Thoracic aorta endothelial cell (primary cell): ENCODE data around the gene KNSTRN. TPM values are rescaled to one million over a fixed set of nuclear protein-coding genes. Genes with fewer than 3 reads are reported as not detected.

Source experiments
- total RNA-seq: library from RNA; depleted of rRNA; stranded (reverse); fragments of >200 nt; gene quantifications from 2 replicates; pipeline ENCODE4 v1.2.3, GENCODE V29; 2012

KNSTRN gene, protein sequence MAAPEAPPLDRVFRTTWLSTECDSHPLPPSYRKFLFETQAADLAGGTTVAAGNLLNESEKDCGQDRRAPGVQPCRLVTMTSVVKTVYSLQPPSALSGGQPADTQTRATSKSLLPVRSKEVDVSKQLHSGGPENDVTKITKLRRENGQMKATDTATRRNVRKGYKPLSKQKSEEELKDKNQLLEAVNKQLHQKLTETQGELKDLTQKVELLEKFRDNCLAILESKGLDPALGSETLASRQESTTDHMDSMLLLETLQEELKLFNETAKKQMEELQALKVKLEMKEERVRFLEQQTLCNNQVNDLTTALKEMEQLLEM
- 53.6 and 83.1 TPM in 2 replicates for total RNA-seq

DNA sequence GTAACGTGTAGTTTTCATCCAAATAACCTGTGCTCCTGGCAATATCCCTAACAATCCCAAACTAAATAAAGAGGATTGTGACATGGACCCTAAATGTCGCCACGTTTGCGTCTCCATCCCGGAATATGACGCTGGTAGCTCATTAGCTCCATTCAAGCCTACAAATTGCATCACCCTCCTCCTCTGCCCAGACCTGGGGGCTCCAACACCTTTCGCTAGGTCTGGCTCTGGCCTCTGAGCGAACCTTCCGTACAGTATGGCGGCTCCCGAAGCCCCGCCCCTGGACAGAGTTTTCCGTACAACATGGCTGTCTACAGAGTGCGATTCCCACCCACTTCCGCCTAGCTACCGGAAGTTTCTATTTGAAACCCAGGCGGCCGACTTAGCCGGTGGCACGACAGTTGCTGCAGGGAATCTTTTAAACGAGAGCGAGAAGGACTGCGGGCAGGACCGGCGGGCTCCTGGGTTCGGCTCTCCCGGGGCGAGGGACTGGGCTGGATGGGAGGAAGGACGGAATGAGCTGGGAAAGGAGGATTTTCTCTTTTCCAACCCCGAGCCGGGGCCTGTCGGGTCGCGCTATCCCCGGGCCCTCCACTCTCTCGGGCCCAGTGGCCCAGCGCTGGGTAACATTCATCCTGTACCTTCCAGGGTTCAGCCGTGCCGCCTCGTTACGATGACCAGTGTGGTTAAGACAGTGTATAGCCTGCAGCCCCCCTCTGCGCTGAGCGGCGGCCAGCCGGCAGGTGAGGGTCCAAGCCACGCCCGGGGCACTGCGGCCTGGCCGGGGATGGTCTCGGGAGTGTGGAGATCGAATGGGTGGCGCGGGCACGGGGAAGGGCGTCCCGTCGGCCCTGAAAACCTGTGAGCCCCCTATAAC lies at the start of gene KNSTRN:
TSS of gene KNSTRN (plus strand) at position 142 of the 877 bp plus-strand sequence. CDS start at position 257, 115 bp downstream.

DNA sequence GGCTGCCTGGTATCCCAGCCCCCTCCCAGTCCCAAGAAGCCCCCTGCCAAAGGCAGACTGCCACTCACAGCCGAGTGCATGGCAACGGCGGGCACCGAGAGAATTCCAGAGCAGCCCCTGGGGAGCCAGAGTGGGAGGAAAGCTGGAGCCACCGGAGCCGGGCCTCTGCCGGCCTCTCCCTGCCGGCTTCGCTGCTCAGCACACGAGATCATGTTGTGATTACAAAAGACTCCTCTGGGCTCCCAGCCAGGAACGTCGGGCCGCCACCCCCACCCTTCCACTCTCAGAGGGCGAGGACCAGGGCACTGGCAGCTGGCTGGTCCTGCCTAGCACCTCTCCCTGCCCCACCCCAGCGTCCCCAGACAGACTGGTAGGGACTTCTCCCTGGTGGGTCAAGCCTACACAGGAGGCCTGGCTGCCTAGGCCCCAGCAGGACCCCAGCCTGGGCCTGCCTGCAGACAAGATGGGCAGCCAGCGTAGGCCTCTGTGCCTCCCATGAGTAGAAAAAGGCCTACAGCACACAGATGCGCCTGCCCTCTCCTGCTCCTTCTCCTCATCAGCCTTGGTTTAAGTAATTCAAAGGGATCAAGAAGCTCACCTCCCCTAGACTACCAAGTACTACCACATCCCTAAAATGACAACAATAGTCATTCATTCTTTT lies 41.7 kb upstream of the KNSTRN start, which contains the start of gene CCDC9B:
TSS of gene CCDC9B (minus strand) at position 200 of the 661 bp plus-strand sequence. CDS start at position 80, 120 bp downstream.

DNA sequence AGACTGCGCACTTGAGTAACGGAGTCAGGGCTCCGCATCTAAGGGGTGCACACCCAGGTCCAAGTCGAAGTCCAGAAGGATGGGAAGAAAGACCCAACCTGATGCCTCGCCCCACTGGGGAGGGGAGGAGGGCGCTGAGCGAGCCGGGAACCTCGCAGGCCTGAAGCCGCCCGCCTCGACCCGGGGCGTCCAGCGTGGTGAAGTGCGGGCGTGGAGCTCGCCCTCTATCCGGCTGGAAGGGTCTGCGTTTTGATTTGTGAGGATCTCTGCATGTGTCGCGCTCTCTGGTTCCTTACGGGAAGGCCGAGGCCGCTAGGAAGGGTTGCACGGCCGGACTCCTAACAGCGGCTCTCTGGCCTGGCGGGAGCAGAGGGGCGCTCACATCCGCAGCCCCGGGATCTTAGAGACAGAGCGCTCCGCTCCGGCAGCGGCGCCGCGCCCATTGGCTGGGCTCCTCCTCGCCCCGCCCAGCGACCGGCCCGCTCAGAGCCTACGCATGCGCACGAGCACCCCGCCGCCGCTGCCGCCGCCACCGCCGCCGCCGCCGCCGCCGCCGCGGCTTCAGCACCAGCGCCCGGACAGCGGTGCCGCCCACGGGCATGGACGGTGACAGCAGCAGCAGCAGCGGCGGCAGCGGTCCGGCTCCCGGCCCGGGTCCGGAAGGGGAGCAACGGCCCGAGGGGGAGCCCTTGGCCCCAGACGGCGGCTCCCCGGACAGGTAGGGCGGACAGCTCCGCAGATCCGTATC lies 24.6 kb upstream of the KNSTRN start, which contains the start of gene DISP2:
TSS of gene DISP2 (plus strand) at position 497 of the 748 bp plus-strand sequence. CDS start at position 600, 103 bp downstream.

DNA sequence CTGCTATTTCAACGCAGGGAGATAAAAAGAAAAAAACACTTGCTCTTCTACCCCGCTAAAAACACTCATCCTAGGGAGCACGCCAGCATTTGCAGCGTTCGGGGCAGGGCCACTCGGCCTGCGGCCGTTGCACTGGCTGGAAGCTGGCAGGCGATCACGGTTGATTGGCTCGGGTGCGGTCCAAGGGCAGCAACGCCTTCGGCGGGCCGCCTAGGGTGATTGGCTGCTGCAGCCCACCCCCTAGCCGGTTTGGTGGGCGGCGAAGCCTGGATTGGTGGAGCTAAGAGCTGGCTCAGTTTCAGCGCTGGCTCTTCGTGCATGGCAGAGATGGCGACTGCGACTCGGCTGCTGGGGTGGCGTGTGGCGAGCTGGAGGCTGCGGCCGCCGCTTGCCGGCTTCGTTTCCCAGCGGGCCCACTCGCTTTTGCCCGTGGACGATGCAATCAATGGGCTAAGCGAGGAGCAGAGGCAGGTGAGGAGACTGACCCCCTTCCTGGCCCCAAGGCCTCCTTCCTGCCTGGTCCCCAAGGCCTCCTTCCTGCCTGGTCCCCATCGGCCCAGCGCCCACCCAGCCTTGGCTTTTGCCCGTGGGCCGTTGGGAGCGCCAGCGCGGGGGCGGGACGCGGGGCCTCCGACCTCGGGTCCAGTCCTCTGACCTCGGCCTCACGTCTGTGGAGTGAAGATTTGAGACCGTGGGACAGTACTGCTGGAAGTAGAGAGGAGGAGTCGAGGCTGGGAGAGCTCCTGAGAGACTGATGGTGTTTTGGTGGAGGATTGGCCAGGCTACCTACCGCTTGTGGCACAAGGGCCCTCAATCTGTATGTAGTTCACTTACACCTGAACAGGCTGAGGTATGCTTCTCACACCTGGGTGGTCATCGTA lies 23.2 kb downstream of the KNSTRN start, which contains the start of gene IVD:
TSS of gene IVD (plus strand) at position 295 of the 881 bp plus-strand sequence. CDS start at position 328, 33 bp downstream.

DNA sequence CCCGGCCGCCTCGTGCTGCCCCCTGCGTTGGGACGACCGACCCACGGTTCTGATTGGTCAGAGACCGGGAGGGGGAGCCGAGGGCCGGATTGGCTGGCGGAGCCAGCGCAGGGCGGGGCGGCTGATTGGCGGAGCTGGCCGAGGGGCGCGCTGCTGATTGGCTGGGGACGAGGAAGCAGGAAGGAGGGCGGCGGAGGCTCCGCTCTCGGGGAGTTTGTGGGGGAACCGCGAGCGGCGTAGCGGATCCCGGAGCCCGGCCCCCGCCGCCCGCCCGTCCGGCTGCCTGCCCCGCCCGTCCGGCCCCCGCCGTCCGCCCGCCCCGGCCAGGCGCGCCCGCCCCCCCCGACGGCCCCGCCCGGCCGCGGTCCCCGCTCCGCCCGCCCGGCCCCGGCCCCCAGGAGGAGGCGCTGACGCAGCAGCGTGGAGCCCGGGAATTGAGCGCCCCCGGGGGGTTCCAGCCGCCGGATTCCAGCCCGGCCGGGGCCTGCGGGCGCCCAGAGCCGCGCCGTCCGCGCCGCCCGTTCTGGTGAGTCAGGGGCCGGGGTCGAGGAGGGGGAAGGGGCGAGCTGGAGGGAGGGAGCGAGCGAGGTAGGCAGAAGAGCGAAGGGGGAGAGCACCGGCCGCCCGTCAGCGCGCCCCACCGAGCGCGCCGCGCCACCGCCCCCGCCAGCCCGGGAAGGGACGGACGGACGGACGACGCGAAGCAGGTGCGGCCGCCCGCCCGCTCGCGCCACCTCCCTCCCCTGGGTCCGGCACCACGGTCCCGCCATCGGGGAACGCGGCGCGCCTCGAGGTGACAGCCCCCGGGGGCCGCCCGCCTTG lies 58.4 kb downstream of the KNSTRN start, which contains the start of gene BAHD1:
TSS of gene BAHD1 (plus strand) at position 211 of the 822 bp plus-strand sequence. CDS start 17,512 bp downstream, outside the sequence.

Other genes with a start within 250 kb of the KNSTRN start
- gene BUB1B, start 221.7 kb upstream of the KNSTRN start, total RNA-seq, result 41.0 and 78.3 TPM in 2 replicates
- not detected in 2 replicates for gene PAK6, start 143.7 kb upstream of the KNSTRN start, total RNA-seq
- 0.13 and 0.22 TPM in 2 replicates for gene ANKRD63, start 99.7 kb upstream of the KNSTRN start, total RNA-seq
- 0.40 and 21.8 TPM in 2 replicates for gene PLCB2, start 74.8 kb upstream of the KNSTRN start, total RNA-seq
- 24.2 and 30.9 TPM in 2 replicates for gene INAFM2, start 59.0 kb upstream of the KNSTRN start, total RNA-seq
- gene CCDC9B, start 41.8 kb upstream of the KNSTRN start, total RNA-seq, result 25.6 and 32.7 TPM in 2 replicates
- gene PHGR1, start 31.7 kb upstream of the KNSTRN start, total RNA-seq, result not detected in 2 replicates
- 0.14 and 0.27 TPM in 2 replicates for gene DISP2, start 24.5 kb upstream of the KNSTRN start, total RNA-seq
- 39.2 and 48.5 TPM in 2 replicates for gene IVD, start 23.1 kb downstream of the KNSTRN start, total RNA-seq
- gene BAHD1, start 58.2 kb downstream of the KNSTRN start, total RNA-seq, result 12.2 and 14.5 TPM in 2 replicates
- gene CHST14, start 88.3 kb downstream of the KNSTRN start, total RNA-seq, result 17.4 and 19.3 TPM in 2 replicates
- 19.8 and 24.1 TPM in 2 replicates for gene CCDC32, start 182.3 kb downstream of the KNSTRN start, total RNA-seq
- 10.0 and 10.6 TPM in 2 replicates for gene RPUSD2, start 186.6 kb downstream of the KNSTRN start, total RNA-seq
- gene KNL1, start 211.5 kb downstream of the KNSTRN start, total RNA-seq, result 62.6 and 107 TPM in 2 replicates